HG02610 (cell line): Measurements from ENCODE around the gene CISD1.

ENCODE experiments used
- ATAC-seq: cut with Tn5 transposase; IDR thresholded peaks from one replicate; pipeline ENCODE4 v1.9.1; 2021; ENCODE audit warnings: mild to moderate bottlenecking, moderate library complexity; ENCODE audit not compliant: unreplicated experiment

The CISD1 gene

DNA sequence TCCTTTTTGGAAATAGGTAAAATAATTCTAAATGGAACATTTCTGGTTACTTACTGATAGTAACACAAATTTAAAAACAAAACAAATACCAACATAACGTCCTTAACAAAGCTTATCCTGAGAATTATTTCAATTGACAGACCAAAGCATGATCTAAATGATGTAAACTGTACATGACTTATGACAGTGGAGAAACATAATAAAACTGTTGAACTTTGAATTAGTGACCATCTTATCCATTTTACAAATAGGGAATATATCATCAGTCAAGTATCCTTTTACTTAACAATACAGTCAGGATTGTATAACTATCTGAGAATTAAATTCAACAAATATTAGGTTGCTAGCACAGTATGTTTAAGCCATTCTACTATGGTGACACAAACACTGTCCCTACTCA lies 3.7 kb upstream of the CISD1 start:
- no peak for ATAC-seq

DNA sequence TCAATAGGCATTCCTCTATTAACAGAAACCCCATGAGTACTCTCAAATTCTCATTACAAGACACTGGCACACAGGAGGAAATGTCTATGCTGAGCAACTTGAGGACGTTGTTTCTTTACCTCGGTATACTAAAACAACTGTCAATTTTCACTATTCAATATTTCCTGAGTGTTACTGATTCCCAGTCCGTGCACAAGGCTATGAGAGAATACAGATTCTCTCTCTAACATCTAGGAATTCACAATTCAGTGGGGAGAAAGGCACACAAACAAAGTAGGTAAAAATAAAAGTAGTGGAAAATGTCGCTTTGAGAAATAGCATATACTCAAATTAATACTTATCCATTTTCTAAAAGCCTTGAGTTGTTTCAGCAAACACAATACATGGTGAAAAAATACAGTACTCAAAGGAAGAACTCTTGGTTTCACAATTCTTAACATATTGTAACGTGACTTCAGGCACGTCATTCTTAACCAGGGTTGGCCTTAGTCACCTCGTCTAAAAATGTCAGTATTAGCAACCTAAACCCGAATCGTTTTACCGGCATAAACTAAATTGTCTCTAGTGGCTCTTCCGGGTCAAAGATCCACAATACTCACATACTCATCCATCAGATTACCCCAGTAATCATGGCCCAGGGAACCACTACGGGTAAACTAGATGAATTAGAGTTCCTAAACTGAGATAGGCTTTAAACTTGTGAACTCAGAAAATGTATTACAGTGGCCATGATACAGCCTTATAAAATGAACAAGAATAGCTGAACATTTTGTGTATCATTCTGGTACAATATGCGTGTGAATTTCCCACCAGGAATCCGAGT lies 2.7 kb upstream of the CISD1 start:
- ATAC-seq: peak; percentile 23

DNA sequence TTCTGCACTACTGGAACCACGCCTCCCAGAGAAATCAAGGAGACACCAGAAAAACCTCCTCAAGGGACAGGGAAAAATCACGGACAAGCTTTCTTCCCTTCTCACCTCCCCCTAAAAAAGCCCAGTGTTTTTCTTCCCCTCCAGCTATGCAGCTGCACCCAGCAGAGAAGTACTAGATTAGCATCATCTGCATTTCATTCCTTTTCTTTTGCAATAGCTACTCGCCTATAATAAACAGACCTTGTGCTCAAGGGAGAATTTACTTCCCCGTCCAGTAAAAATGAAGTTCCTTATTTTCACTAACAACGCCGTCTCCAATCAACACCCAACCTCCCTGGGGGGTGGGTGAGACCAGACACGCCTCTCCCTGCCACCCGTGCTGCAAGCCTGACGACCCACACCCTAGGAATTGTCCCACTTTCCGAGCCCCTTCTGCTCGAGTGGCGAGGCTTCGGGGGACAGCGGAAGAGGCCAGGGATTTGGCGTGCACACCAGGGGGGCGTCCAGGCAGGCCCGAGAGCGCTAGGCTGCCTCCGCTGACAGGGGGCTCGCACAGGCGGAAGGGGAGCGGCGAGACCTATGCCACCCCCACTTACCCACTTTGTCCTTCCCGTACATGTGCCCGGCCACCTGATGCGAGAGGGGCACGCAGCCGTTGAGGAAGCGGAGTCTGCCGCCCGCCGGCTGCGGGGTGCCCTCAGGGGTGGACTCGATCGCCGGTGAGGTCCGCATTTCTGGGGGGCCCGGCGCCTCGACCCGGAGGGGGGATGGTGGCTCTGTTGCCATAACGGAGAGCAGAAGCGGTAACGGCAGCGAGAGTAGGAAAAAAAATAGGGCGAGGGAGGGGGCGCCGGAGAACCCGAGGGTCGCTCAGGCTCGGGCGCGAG lies 1.9 kb upstream of the CISD1 start:
- no peak for ATAC-seq

DNA sequence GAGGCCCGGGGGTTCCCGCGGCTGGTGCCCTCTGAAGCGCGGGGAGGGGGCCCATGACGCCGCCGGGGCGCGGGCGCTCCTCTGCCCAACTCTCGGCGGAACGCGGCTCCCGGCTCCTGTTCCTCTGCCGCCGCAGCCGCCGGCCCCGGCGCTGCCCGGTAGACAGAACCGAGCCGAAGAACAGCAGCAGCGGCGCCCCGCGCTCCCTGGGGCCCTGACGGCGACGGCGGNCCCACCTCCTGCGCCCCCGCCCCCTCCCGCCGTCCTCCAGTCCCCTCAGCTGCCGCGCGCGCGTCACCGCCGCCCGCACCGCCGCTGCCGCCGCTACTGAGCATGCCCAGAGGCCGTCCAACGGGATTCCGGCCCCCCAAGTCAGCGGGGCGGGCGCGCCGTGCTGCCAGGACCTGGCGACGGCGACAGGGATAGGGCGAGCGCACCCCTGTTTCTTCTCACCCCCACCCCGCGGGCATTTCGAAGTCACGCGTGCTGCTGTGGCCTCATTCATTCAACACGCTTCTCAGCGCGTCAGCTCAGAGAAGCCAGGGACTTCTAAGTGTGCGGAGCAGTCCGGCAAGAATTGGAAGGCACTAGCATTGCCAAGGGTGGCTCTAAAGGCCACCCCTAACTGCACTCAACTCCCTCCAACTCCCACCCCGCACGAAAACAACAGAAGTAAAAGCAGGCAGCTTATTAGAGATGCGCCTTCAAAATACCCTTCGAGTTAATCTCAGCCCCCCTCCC lies 1.1 kb upstream of the CISD1 start, which contains the start of gene IPMK:
TSS of gene IPMK (minus strand) at position 182 of the 741 bp plus-strand sequence. CDS start 283 bp downstream, outside the sequence.
- peak; percentile 57 for ATAC-seq

DNA sequence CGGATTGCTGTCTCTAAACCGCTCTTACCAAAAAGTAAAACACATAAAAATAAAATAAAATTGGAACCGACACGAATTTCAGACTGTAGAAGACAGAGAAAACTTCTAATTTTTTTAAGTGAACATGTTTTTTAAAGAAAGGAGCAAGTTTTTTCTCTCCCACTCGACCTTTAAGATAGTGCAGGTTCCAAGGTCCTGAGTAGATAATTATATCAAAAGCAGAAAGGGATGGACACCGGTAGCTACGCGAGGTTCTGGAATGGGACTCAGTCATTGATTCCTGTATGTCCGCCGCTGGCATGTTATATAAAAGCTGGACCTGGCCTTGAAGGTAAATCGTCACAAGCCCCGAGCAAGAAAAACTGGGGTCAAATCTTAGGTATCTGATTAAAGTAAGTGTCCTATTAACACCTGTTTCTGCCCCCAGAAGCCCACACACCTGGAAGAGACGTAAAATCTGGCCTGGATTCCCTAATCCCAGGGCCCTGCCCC lies 462 bp upstream of the CISD1 start:
- peak; percentile 0 for ATAC-seq

DNA sequence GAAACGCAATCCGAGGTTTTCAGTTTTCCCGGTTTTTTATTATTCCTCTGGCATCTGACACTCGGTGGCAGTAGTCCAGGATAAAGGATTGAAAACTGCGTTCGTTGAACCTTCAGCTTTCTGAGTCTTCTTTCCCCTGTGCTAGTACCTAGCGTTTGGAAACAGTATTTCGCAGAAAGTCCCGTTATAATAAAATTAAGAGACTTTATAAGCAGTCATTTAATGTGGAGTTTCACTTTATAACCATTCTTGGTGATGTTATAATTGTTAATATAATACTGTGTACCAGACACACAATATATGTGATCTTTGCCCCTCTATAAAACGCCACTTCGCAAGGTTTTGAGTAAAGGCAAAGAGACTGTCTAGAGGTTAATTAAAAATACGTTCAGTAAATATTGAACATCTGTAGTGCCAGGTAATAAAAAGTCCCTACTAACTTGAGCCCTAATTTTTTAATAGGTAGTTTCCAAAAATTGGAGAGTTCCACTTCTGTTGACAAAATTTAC lies 874 bp downstream of the CISD1 start:
- ATAC-seq: no peak

DNA sequence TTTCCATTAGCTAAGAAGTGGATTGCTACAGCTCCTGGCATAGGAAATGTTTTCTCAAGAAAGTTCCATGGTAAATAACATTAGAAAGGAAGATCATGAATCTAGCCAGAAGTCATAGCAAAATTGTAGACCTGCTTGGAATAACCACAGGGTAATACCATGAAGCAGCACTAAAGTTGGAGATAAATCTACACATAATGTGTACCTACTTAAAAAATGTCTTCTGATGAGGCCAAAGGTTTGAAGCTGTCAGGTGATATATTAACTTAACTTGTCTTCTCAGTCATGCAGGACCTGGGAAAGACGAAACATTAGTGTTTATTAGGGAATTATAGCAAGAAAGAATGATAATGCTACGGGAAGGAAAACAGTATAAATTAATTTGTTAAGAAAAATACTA lies 6.3 kb downstream of the CISD1 start:
- no peak for ATAC-seq

DNA sequence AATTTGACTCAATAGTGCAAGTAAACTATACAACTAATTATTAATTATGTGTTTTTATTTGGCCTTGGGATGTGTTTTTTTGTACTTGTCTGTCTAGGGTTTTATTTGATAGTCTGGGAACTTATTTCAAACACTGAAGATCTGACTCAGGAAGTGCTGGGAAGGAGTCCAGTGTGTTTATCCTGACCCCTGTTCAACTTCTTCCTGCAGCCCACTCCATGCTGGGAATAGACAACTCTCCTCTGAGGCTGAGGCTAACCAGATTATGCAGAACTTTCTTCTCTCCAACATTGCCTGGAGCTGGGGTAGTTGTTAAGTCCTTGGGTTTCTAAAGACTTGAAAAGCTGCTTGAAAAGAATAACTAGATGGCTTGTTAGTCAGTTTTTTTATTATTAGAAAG lies 6.9 kb downstream of the CISD1 start:
- ATAC-seq: no peak

DNA sequence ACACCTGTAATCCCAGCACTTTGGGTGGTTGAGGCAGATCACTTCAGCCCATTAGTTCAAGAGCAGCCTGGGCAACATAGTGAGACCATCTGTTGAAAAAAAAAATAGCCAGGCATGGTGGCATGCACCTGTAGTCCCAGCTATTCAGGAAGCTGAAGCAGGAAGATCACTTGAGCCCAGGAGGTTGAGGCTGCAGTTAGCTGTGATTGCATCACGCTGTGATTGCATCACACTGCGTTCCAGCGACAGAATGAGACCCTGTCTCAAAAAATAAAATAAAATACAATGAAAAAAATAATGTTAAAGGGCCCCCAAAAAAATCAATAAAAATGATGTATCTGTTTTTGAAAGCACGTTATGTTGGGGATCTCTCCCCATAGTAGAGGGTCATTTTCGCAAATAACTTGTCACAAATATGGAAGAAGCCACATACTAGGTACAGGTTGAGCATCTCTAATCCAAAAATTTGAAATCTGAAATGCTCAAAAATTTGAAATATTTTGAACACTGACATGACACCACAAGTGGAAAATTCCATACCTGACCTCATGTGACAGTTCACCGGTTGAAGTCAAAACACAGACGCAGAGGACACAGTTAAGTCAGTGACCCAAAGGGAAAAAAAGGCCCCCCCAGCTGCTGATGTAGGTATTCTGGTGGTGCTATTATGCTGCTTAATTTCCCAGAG lies 9.5 kb downstream of the CISD1 start:
- ATAC-seq: no peak

DNA sequence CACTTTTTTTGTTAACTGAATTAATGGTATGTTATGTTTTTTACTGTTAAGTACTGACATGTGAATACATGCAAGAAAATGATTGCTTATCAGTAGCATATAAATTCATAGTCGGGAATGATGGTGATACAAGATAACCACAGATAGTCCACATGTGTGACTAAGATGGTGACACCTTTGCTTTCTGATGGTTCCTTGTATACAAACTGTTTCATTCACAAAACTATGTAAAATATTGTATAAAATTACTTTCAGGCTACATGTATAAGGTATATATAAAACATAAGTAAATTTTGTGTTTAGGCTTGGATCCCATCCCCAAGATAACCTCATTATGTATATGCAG lies 10.0 kb downstream of the CISD1 start:
- ATAC-seq: no peak

DNA sequence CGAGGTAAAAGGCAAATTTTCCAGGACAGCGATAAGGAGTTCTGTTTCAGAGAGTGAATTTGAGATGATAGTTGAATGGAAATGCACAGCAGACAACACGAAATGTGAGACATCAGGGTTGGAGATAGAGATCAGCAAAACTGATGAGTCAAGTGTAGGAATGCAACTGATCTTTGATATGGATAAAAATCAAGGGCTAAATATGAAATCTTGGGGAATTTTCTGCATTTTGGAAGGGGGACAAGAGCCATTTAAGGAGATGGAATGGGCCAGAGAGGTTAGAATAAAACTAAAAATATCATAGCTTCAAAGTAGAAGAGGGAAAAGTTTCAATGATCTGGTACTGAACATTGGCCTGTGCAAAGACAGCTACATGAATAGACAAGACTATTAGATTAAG lies 11.5 kb downstream of the CISD1 start:
- no peak for ATAC-seq

DNA sequence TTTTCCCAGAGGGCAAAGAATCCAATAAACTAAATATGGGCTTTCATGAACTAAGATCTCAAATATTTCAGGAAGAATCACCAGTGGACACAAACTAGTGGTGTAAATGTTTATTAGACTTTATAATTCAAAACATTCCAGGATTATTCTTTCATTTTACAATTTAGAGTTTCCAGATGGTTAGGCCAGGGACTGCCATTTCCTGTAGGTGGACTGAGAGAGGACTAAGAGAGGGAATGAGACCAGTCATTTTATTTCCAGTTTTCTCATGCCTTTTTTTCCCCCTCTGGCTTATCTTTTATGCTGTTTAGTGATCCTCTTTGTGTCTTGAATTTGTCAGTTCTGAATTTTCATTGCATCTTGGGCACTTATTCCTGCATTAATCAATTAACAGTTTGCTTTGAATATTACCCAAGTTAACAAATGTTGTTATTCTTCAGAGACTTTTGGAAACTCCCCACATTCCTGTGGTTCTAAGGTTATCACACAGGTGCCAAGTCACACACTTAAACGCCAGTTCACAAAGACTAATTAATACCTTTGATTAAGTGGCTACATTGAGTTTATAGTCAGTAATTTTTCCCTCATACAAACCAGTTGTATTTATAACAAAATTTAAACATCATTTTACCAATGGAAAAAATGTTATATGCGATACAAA lies 12.3 kb downstream of the CISD1 start:
- no peak for ATAC-seq

DNA sequence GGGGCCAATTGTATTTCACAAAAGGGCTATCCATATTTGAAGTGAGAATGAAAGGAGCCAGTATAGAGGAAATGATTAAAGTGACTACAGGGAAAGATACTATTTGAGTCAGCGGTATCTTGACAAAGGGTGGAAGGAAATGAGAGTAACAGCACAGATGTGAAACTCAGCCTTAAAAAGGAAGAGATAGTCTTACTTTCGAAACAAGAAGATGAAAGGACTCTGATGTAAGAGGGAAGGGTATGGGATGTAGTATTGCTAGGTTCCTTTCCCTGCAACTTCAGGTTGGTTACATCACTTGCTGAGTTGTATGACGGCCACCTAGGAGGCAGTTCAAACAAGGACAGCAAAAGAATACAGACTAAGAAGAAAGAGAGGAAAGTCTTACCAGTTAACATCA lies 13.7 kb downstream of the CISD1 start:
- ATAC-seq: peak; percentile 98

DNA sequence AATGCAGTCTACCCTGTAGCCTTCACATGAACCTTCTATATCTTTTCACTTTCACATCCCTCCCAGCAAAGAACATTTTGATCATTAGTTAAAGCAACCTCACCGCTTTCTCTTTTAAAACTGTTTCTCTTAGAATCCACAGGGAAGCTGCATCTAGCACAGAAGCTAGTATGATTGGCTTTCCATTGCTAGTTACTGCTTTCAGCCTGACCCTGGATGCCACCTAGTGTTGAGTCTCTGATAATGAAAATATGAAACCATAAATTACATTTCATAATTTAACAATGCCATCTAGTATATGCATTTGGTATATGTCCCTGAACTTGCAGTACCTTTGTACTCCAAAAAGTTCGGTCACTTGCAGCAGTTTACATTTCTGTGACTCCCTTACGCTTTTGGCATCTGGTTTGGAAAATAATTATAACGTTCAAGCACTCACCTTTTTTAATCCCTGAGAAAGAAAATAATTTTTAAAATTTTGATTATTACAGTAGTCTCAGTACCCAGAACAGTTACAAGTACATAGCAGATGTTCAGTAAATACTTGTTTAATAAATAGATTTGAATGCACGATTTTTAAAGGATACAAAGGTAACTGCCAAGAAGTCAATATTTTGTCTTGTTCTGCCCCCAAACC lies 22.7 kb downstream of the CISD1 start:
- peak; percentile 77 for ATAC-seq

DNA sequence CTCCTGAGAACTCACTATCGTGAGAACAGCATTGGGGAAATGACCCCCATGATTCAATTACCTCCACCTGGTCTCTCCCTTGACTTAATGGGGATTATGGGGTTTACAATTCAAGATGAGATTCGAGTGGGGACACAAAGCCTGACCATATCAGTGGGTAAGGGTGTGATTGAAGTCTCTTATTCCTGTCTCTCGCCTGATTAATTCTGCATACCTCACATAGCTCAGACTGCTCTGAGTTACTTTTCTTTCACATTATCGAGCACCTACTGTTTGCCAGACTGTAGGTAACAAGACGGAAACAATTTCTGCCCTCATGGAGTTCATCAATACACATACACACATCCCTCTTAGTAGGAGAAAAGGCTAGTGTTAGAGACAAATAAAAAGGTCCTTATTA lies 25.0 kb downstream of the CISD1 start:
- ATAC-seq: no peak

DNA sequence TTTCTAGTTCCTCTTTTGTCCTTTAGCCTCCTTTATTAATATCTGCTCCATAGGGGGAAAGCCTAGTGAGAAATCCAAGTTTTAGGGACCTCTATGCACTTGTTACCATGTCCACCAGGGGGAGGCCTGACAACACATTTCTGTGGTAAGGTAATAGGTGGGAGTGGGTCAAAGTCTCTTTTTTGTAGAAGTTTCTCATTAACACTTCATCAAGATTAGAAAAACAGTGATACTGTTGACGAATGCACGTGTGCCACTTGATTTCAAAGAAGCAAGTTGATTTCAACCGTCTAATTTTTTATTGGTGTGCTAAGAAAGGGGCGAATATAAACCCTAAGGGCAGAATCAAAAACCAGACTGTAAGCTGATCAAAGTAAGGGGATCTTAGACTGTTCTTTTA lies 30.6 kb downstream of the CISD1 start:
- ATAC-seq: peak; percentile 86

DNA sequence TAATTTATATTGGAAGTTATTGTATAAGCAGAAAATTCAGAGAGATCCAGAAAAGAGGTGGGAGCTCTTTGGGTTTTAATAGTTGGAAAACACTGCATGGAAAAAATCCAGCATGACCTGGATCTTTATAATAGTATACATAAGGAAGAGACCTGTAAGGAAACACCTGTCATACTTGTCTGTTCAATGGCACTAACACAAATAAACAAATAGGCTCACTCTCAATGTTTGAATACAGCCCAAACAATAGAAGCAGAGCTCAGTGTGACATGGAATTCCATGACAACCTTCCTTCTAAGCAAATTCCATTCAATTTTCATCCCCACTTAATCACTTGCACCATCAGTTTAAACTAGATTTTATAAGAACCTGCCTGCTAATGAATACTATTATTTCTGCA lies 31.7 kb downstream of the CISD1 start:
- ATAC-seq: no peak

DNA sequence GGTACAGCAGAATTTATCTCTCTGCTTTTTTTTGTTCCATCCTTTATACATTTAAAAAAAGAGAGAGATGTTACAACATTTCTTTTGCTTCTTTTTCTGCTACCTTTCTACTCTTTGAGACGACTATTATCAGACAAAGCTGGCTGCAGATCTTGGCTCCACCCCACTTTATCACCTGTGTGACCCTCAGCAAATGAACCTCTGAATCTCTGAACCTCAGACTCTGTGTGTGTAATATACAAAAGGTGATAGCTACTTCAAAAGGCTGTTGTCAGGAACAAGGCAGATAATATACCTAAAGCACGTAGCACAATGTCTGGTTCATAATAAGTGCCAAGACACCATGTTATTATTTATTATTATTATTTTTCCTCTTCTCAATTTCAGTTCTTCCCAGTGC lies 33.3 kb downstream of the CISD1 start:
- no peak for ATAC-seq

DNA sequence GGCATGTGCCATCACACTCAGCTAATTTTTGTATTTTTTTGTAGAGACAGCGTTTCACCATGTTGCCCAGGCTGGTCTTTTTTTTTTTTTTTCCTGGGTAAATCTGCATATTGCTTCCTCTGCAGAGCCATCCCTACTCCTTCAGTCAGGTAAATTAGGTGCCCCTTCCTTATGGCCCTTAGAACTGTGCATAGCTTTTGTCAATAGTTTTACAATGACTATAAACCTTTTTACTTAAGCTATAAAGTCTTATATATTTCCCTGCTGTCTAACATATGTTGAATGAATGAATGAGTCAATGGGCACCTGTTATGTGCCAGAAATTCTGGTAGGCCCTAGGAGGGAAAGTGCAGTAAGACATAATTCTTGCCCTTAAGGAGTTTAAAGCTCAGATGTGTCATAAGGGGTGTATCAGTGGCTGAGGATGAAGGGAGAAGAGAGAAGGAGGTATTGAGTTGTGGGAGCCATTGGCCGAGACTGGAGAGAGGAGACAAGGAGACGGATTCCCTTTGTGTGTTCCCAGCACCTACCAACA lies 35.2 kb downstream of the CISD1 start:
- no peak for ATAC-seq
